Progenitor cell of endocrine pancreas (in vitro differentiated cells): Measurements from ENCODE around the gene COMT. TPM values are rescaled to one million over a fixed set of nuclear protein-coding genes. Genes with fewer than 3 reads are reported as not detected.

Experiments used
- DNase-seq: peaks from one replicate; pipeline ENCODE4 v3.0.0; 2021; ENCODE audit warnings: low spot score; ENCODE audit not compliant: unreplicated experiment
- H3K27ac Mint-ChIP-seq: 2 replicates; pipeline ENCODE4 v1.8.0; 2021; ENCODE audit warnings: mild to moderate bottlenecking, moderate library complexity, mixed read lengths
- H3K27me3 Mint-ChIP-seq: 2 replicates; pipeline ENCODE4 v1.8.0; 2021; ENCODE audit warnings: mixed read lengths
- H3K36me3 Mint-ChIP-seq: 2 replicates; pipeline ENCODE4 v1.8.0; 2022; ENCODE audit warnings: mixed read lengths; ENCODE audit not compliant: insufficient read depth
- H3K4me1 Mint-ChIP-seq: 2 replicates; pipeline ENCODE4 v1.8.0; 2021; ENCODE audit warnings: low read depth, mixed read lengths
- H3K4me3 Mint-ChIP-seq: 2 replicates; pipeline ENCODE4 v1.8.0; 2021; ENCODE audit warnings: low read depth, mild to moderate bottlenecking, moderate library complexity, mixed read lengths
- H3K9me3 Mint-ChIP-seq: 2 replicates; pipeline ENCODE4 v1.8.0; 2021; ENCODE audit warnings: low read depth, mixed read lengths
- CTCF ChIP-seq: fragments of 200-600 bp; sonication (generic); IDR thresholded peaks from one replicate; pipeline ENCODE4 v1.5.0; 2021; ENCODE audit warnings: antibody characterized with exemption, mild to moderate bottlenecking; ENCODE audit not compliant: unreplicated experiment
- total RNA-seq: library from RNA; stranded (reverse); gene quantifications from 2 replicates; pipeline ENCODE4 v1.2.1, GENCODE V29; 2021

COMT gene
- total RNA-seq, 1 donor from 2014 or later, result 48.7 TPM

GRCh38 chr22:19942157-19943081, 847 bp downstream of the COMT start:
- Mint-ChIP-seq H3K4me1 (peaks cover 21% of the 10 kb centered on the region), H3K9me3 (no peaks in the 10 kb centered on the region), H3K27me3 (no peaks in the 10 kb centered on the region), H3K36me3 (peaks cover 4% of the 10 kb centered on the region), H3K4me3 (peak overlapping the region; percentile 86), H3K27ac (peak overlapping the region; percentile 96)
- no peak for TF ChIP-seq CTCF
- DNase-seq, result no peak

GRCh38 chr22:19943082-19944026, 1.8 kb downstream of the COMT start:
- no peak for TF ChIP-seq CTCF
- no peaks in the 10 kb centered on the region for H3K27me3 Mint-ChIP-seq
- peaks cover 2% of the 10 kb centered on the region for H3K36me3 Mint-ChIP-seq
- no peak for DNase-seq
- H3K9me3 Mint-ChIP-seq, result no peaks in the 10 kb centered on the region
- H3K27ac Mint-ChIP-seq, result peak overlapping the region; percentile 96
- peak overlapping the region; percentile 86 for H3K4me3 Mint-ChIP-seq
- H3K4me1 Mint-ChIP-seq, result peaks cover 16% of the 10 kb centered on the region

GRCh38 chr22:19948057-19948760, 6.6 kb downstream of the COMT start:
- no peak for TF ChIP-seq CTCF
- H3K4me1 Mint-ChIP-seq, result peaks cover 8% of the 10 kb centered on the region
- no peak overlapping the region for H3K4me3 Mint-ChIP-seq
- H3K36me3 Mint-ChIP-seq, result peaks cover 2% of the 10 kb centered on the region
- DNase-seq, result no peak
- H3K27ac Mint-ChIP-seq, result no peak overlapping the region
- H3K27me3 Mint-ChIP-seq, result no peaks in the 10 kb centered on the region
- no peaks in the 10 kb centered on the region for H3K9me3 Mint-ChIP-seq

GRCh38 chr22:19951346-19951745, 9.8 kb downstream of the COMT start:
- no peaks in the 10 kb centered on the region for H3K27me3 Mint-ChIP-seq
- H3K4me1 Mint-ChIP-seq, result peaks cover 7% of the 10 kb centered on the region
- TF ChIP-seq CTCF, result no peak
- DNase-seq, result no peak
- H3K9me3 Mint-ChIP-seq, result no peaks in the 10 kb centered on the region
- H3K4me3 Mint-ChIP-seq, result no peak overlapping the region
- H3K36me3 Mint-ChIP-seq, result no peaks in the 10 kb centered on the region
- H3K27ac Mint-ChIP-seq, result peak overlapping the region; percentile 67
